Transverse colon (tissue), 4 donors: Measurements from ENCODE around the gene NT5C3B. TPM values are rescaled to one million over a fixed set of nuclear protein-coding genes. Genes with fewer than 3 reads are reported as not detected.

Experiments used
- DNase-seq: peaks from one replicate; pipeline ENCODE4 v3.0.0-alpha.2; 2019
- H3K27ac ChIP-seq, 4 donors: fragments of 200-600 bp; sonication (generic); 2 replicates each; pipeline ENCODE4 v1.5.1; 2016 to 2018; ENCODE audit warnings: inconsistent platforms in 4 of 4
- H3K27me3 ChIP-seq: fragments of 200-600 bp; sonication (generic); 2 replicates; pipeline ENCODE4 v1.5.1; 2017; ENCODE audit warnings: inconsistent platforms
- H3K36me3 ChIP-seq, 4 donors: fragments of 200-600 bp; sonication (generic); 2 replicates each; pipeline ENCODE4 v1.5.1; 2017 to 2019; ENCODE audit warnings: inconsistent platforms in 4 of 4
- H3K4me1 ChIP-seq, 4 donors: fragments of 200-600 bp; sonication (generic); 2 replicates each; pipeline ENCODE4 v1.5.1; 2017 to 2020; ENCODE audit warnings: inconsistent platforms in 4 of 4
- H3K4me3 ChIP-seq, 4 donors: fragments of 200-600 bp; sonication (generic); 1 replicate in 1 of 4; 2 replicates in 3 of 4; pipeline versions ENCODE4 v1.5.1 to v1.6.1; 2017 to 2019; ENCODE audit warnings: inconsistent platforms in 4 of 4
- H3K9me3 ChIP-seq, 2 donors: fragments of 200-600 bp; sonication (generic); 2 replicates each; pipeline ENCODE4 v1.5.1; 2017 to 2019; ENCODE audit warnings: inconsistent platforms in 2 of 2
- EP300 ChIP-seq: sonication (generic); formaldehyde crosslinking; IDR thresholded peaks from one replicate; pipeline ENCODE4 v1.6.1; 2017; ENCODE audit warnings: antibody characterized with exemption, low read depth
- POLR2A ChIP-seq: fragments of 450-650 bp; IDR thresholded peaks from one replicate; pipeline ENCODE4 v1.6.1; 2016; ENCODE audit warnings: antibody characterized with exemption, mild to moderate bottlenecking, moderate library complexity
- POLR2AphosphoS5 ChIP-seq, 3 donors: sonication (generic); formaldehyde crosslinking; IDR thresholded peaks; one replicate each; pipeline ENCODE4 v1.6.1; 2016; ENCODE audit warnings: antibody characterized with exemption in 3 of 3
- WGBS, 2 donors: methylation state at CpG; one replicate each; pipeline ENCODE4 v1.1.5; 2018; ENCODE audit warnings: low coverage in 1 of 2; 5-methylcytosine and 5-hydroxymethylcytosine counted together
- in situ Hi-C, 4 donors: fragments of 200-750 bp; cut with MboI; loops; one replicate each; pipeline versions ENCODE4 v1.15.0 to v1.15.1; 2017; ENCODE audit warnings: low sequenced_read_pairs in 3 of 4, low pct_ligation_motif_present in 1 of 4, low pct_unique_long_range_greater_than_20kb in 1 of 4
- intact Hi-C: fragments of 100-400 bp; cut with DNase I; formaldehyde crosslinking; loops from one replicate; pipeline ENCODE4 v1.15.1; 2023; ENCODE audit warnings: low total_unique reads
- total RNA-seq, 4 donors: library from RNA; depleted of rRNA; stranded (reverse); fragments of >200 nt; gene quantifications; one replicate each; pipeline ENCODE4 v1.1.0, GENCODE V29; 2016
- TF ChIP-seq, protein P1 (sequence below), 5 experiments: fragments of 200-600 bp in 3 of 5; fragments of 450-650 bp in 2 of 5; sonication (generic) in 3 of 5; IDR thresholded peaks; 1 replicate in 2 of 5; 2 replicates in 3 of 5; pipeline ENCODE4 v1.5.1; 2016 to 2017; ENCODE audit warnings: antibody characterized with exemption in 5 of 5, inconsistent platforms in 3 of 5, mild to moderate bottlenecking in 2 of 5, moderate library complexity in 1 of 5

The NT5C3B gene
- total RNA-seq, 4 donors from 2014 or later, result 10.0 to 30.8 (median 24.6) TPM

DNA sequence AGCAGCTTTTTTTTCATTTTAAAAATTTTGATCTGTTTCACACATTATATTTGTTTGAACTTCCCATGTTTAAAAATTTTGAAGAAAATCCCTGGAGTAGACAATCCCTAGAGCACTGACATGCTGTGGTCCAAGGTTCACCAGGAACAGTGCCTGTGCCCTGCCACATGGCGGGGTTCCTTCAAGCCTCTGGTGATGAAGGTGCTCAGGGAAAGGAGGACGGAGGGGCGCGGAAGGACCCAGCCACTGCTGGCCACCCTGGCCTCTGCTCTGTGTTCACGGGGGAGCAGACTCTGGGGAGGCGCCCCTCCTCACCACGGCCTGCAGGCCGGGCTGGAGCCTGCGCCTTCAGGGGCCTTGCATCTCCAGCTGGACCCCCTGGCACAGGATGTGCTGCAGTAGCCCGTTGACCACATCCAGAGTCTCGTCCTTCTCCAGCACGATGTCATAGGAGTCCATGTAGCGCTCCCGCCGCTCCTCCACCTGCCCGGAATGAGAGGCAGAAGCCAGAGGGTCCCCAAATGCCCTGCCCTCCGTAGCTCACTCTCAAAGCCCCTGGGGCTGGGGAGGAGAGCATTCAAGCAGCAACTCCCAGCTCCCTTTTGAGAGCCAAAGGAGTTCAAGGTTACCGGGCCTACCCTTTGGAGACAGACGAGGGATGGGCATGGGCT lies 10.7 kb downstream of the NT5C3B start:
- Histone ChIP-seq H3K9me3 (no peaks in the 10 kb centered on the region), H3K27me3 (no peaks in the 10 kb centered on the region), H3K4me1 (no peaks in the 10 kb centered on the region), H3K36me3 (no peaks in the 10 kb centered on the region), H3K27ac (no peak overlapping the region), H3K4me3 (no peak overlapping the region)
- no peak for DNase-seq
- intact Hi-C loops (no loop called here), in situ Hi-C loops (no loop called here)
- WGBS, 2 donors, result 90 to 100% methylated on average over 1 to 19 of the region's 19 CpGs
- TF ChIP-seq POLR2AphosphoS5 (IDR thresholded peaks at IDR 0.05) (no peak), POLR2A (no peak), EP300 (no peak)
- TF ChIP-seq, protein P1, sequence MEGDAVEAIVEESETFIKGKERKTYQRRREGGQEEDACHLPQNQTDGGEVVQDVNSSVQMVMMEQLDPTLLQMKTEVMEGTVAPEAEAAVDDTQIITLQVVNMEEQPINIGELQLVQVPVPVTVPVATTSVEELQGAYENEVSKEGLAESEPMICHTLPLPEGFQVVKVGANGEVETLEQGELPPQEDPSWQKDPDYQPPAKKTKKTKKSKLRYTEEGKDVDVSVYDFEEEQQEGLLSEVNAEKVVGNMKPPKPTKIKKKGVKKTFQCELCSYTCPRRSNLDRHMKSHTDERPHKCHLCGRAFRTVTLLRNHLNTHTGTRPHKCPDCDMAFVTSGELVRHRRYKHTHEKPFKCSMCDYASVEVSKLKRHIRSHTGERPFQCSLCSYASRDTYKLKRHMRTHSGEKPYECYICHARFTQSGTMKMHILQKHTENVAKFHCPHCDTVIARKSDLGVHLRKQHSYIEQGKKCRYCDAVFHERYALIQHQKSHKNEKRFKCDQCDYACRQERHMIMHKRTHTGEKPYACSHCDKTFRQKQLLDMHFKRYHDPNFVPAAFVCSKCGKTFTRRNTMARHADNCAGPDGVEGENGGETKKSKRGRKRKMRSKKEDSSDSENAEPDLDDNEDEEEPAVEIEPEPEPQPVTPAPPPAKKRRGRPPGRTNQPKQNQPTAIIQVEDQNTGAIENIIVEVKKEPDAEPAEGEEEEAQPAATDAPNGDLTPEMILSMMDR (IDR thresholded peaks at IDR 0.05), result no peak

DNA sequence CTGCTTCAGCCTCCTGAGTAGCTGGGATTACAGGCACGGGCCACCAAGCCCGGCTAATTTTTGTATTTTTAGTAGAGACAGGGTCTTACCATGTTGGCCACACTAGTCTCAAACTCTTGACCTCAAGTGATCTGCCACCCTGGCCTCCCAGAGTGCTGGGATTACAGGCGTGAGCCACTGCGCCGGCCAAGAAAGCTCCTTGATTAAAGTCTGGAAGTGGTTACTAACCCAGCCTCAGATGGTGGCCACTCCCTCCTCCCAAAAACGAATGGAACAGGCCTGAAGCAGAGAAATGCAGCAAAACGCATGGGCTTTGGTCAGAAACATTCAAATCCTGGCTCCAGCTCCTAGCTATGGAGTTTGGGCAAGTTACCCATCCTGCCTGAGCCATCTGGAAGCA lies 11.9 kb downstream of the NT5C3B start:
- no peak for TF ChIP-seq POLR2A
- TF ChIP-seq POLR2AphosphoS5 (IDR thresholded peaks at IDR 0.05), result no peak
- TF ChIP-seq EP300, result no peak
- TF ChIP-seq, protein P1 (IDR thresholded peaks at IDR 0.05), result no peak
- Histone ChIP-seq H3K4me3 (no peak overlapping the region), H3K4me1 (no peaks in the 10 kb centered on the region), H3K36me3 (no peaks in the 10 kb centered on the region), H3K9me3 (no peaks in the 10 kb centered on the region), H3K27ac (no peak overlapping the region), H3K27me3 (no peaks in the 10 kb centered on the region)
- 57 to 67% methylated on average over 1 to 7 of the region's 7 CpGs for WGBS, 2 donors
- intact Hi-C loops, result no loop called here
- in situ Hi-C loops, result no loop called here
- DNase-seq, result no peak

DNA sequence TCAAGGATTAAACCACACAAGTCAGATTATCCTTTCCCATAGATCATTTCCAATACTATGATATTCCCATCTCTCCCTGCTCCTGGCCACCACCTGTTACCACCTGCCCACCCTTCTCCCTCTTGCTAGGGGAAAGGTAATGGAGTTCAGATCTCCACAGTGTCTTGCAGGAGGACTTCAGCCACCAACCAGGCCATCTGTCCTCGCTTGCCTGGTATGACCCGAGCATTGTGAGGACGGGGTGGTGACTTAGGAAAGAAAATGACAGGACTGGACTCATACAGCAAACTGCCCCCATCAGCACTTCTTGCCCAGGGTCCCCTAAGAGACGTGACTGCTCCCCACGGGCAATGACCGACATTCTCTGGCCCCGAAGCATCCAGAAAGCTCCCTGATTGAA lies 12.5 kb downstream of the NT5C3B start:
- 87 to 89% methylated on average over 4 to 7 of the region's 7 CpGs for WGBS, 2 donors
- Histone ChIP-seq H3K27ac (no peak overlapping the region), H3K4me1 (no peaks in the 10 kb centered on the region), H3K36me3 (no peaks in the 10 kb centered on the region), H3K4me3 (no peak overlapping the region), H3K27me3 (no peaks in the 10 kb centered on the region), H3K9me3 (no peaks in the 10 kb centered on the region)
- DNase-seq, result no peak
- intact Hi-C loops, result no loop called here
- in situ Hi-C loops, result no loop called here
- TF ChIP-seq POLR2A, result no peak
- no peak for TF ChIP-seq EP300
- TF ChIP-seq, protein P1 (IDR thresholded peaks at IDR 0.05), result no peak
- no peak for TF ChIP-seq POLR2AphosphoS5 (IDR thresholded peaks at IDR 0.05)

DNA sequence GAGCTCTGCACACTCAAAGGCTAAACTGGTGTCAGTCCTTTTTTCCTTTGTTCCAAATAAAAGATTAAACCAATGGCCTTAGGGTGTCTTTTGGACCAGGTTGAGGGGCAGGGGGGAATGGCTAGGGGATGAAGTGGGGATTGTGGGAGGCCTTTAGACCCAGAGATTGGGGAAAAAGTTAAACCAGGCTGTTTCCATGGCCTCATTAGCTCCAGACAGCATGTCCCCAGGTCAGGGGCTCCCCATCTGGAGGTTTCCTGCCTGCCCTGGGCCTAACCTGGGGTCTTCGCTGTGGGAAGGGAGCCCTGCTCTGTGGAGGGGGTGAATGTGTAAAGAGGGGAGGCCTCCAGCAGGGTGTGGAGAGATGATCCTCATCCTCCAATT lies 12.9 kb downstream of the NT5C3B start:
- WGBS, 2 donors, result 100% methylated on average over 1 of the region's 1 CpG; no CpG with 5 or more reads in 1 of the 2 donors
- H3K4me3 ChIP-seq, result no peak overlapping the region
- H3K27me3 ChIP-seq, result no peaks in the 10 kb centered on the region
- in situ Hi-C loops, result no loop called here
- H3K4me1 ChIP-seq, result no peaks in the 10 kb centered on the region
- no peak for TF ChIP-seq POLR2AphosphoS5 (IDR thresholded peaks at IDR 0.05)
- no peak for TF ChIP-seq EP300
- TF ChIP-seq, protein P1 (IDR thresholded peaks at IDR 0.05), result no peak
- no peak for TF ChIP-seq POLR2A
- H3K27ac ChIP-seq, result no peak overlapping the region
- no peaks in the 10 kb centered on the region for H3K9me3 ChIP-seq
- no peak for DNase-seq
- intact Hi-C loops, result no loop called here
- H3K36me3 ChIP-seq, result no peaks in the 10 kb centered on the region
